ENCODE results near the gene METTL16.
A peak's percentile ranks its signal among the peaks of the same experiment; 100 is the strongest.
"Not testable (repeated sequence)": the region's sequence is repeated elsewhere in the genome, so short reads cannot be mapped to it uniquely, and the experiment has no call there.

The METTL16 gene

GRCh38 chr17:2440930-2441329, 70.8 kb downstream of the METTL16 start:
- in situ Hi-C loops (cut with HindIII; ENCODE audit: low sequenced_read_pairs) = no loop called here
- H3K4me3 ChIP-seq (ENCODE audit: low read depth, low read length) = no peak overlapping the region
- no peak for TF ChIP-seq CTCF (IDR thresholded peaks at IDR 0.05; ENCODE audit: low read depth, low read length)
- no peak for DNase-seq (ENCODE audit: low read depth, low spot score)

GRCh38 chr17:2439997-2440396, 71.7 kb downstream of the METTL16 start:
- in situ Hi-C loops (cut with HindIII; ENCODE audit: low sequenced_read_pairs); H3K4me3 ChIP-seq (ENCODE audit: low read depth, low read length): not testable (repeated sequence)
- peak; percentile 54 for DNase-seq (ENCODE audit: low read depth, low spot score)

GRCh38 chr17:2438823-2439222, 72.9 kb downstream of the METTL16 start:
- in situ Hi-C loops (cut with HindIII; ENCODE audit: low sequenced_read_pairs) = no loop called here
- no peak for TF ChIP-seq CTCF (IDR thresholded peaks at IDR 0.05; ENCODE audit: low read depth, low read length)
- H3K4me3 ChIP-seq (ENCODE audit: low read depth, low read length) = no peak overlapping the region
- peak; percentile 85 for DNase-seq (ENCODE audit: low read depth, low spot score)

GRCh38 chr17:2436316-2436905, 75.3 kb downstream of the METTL16 start:
- no peak overlapping the region for H3K4me3 ChIP-seq (ENCODE audit: low read depth, low read length)
- no peak for DNase-seq (ENCODE audit: low read depth, low spot score)
- no peak for TF ChIP-seq CTCF (IDR thresholded peaks at IDR 0.05; ENCODE audit: low read depth, low read length)
- in situ Hi-C loops (cut with HindIII; ENCODE audit: low sequenced_read_pairs) = no loop called here

- no peak for TF ChIP-seq CTCF (IDR thresholded peaks at IDR 0.05; ENCODE audit: low read depth, low read length)
- in situ Hi-C loops (cut with HindIII; ENCODE audit: low sequenced_read_pairs) = no loop called here
- no peak for DNase-seq (ENCODE audit: low read depth, low spot score)
- H3K4me3 ChIP-seq (ENCODE audit: low read depth, low read length) = no peak overlapping the region
Measured at GRCh38 chr17:2435862-2436261, 75.8 kb downstream of the METTL16 start.

- H3K4me3 ChIP-seq (ENCODE audit: low read depth, low read length) = no peak overlapping the region
- no peak for TF ChIP-seq CTCF (IDR thresholded peaks at IDR 0.05; ENCODE audit: low read depth, low read length)
- in situ Hi-C loops (cut with HindIII; ENCODE audit: low sequenced_read_pairs) = no loop called here
- peak; percentile 55 for DNase-seq (ENCODE audit: low read depth, low spot score)
Measured at GRCh38 chr17:2435181-2435741, 76.4 kb downstream of the METTL16 start.

GRCh38 chr17:2433696-2434095, 78.0 kb downstream of the METTL16 start:
- DNase-seq (ENCODE audit: low read depth, low spot score) = peak; percentile 55
- in situ Hi-C loops (cut with HindIII; ENCODE audit: low sequenced_read_pairs) = no loop called here
- no peak overlapping the region for H3K4me3 ChIP-seq (ENCODE audit: low read depth, low read length)
- no peak for TF ChIP-seq CTCF (IDR thresholded peaks at IDR 0.05; ENCODE audit: low read depth, low read length)
